ENCODE measurements around the gene PTPN9. TPM values are rescaled to one million over a fixed set of nuclear protein-coding genes. Genes with fewer than 3 reads are reported as not detected.

PTPN9 gene
- total and polyA plus RNA-seq, 7 experiments from 2014 or later, result 11.2 to 35.6 (median 15.7) TPM

DNA sequence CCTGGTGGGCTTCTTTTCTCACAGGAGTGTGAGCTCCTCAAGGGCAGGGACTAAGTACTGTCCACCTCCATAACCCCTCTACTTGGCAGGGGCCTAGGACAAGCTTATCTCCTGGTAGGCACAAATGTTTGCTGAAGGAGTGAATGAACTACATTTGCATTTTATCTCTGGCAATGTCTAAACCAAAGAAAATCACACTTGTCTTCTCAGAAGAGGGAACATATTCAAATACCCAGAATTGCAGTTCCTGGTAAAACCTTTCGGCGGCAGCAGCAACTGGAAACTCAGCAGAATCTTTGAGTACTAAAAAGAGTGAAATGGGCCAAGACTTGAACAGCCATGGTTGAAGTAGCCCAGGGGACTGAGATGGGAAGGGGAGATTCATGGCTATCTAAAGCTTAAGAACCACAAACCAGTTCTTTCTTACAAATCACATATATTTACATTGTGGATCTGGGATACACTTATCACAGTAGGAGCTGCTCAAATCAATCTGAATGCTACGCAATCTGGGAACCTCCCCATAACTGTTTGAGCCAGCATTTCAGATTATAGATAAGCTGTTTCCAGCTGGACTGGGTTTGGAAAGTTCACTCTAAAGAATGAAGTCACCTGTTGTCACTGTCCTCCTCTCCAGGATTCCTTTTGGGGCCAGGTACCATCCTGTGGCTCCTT, 18.7 kb upstream of the PTPN9 start:
- POLR2A ChIA-PET, result interaction anchor here (1.0 to 2.4 kb wide), 5 partner anchors 9 to 43 kb away, joined by 3 to 6 read pairs (median 3); partner anchors contain the start of gene SNUPN
- peak in 7 of 9 donors; percentile 7 to 39 (median 26) for DNase-seq
- Histone ChIP-seq H3K27me3 (ENCODE audit: control insufficient read depth in 2 of 2, insufficient read depth in 2 of 2, low read length in 2 of 2) (no peaks in the 10 kb centered on the region), H3K9me3 (ENCODE audit: control insufficient read depth in 2 of 3, low read length in 3 of 3) (no peaks in the 10 kb centered on the region), H3K36me3 (ENCODE audit: control insufficient read depth in 2 of 3, insufficient read depth in 3 of 3, low read length in 3 of 3) (peaks cover 0 to 72% (median 0%) of the 10 kb centered on the region in 3 experiments), H3K27ac (ENCODE audit: low read depth, low read length) (peak overlapping the region; percentile 24), H3K4me3 (ENCODE audit: low read length) (no peak overlapping the region), H3K4me1 (ENCODE audit: control insufficient read depth in 2 of 2, insufficient read depth in 2 of 2, low read length in 2 of 2) (peaks cover 11 to 13% of the 10 kb centered on the region in 2 donors)
- Mint-ChIP-seq H3K4me1 (peaks cover 16 to 40% (median 25%) of the 10 kb centered on the region in 7 donors), H3K36me3 (peaks cover 6 to 57% (median 34%) of the 10 kb centered on the region in 5 donors), H3K4me3 (peak overlapping the region in 3 of 10 donors; percentile 6 to 86 (median 14)), H3K27me3 (no peaks in the 10 kb centered on the region), H3K9me3 (no peaks in the 10 kb centered on the region), H3K27ac (peak overlapping the region in 7 of 9 donors; percentile 2 to 92 (median 54))
- CTCF ChIA-PET, result interaction anchor here (0.6 to 3.9 kb wide), 5 partner anchors 9 to 49 kb away, joined by 3 to 26 read pairs (median 3); partner anchors contain the start of gene IMP3
- intact Hi-C loops (cut with micrococcal nuclease), result loop anchor here (1.0 kb wide), 2 partner anchors 27 to 43 kb away; partner anchors contain the start of gene SNUPN (in 1 of the 2)
- ATAC-seq, result no peak

DNA sequence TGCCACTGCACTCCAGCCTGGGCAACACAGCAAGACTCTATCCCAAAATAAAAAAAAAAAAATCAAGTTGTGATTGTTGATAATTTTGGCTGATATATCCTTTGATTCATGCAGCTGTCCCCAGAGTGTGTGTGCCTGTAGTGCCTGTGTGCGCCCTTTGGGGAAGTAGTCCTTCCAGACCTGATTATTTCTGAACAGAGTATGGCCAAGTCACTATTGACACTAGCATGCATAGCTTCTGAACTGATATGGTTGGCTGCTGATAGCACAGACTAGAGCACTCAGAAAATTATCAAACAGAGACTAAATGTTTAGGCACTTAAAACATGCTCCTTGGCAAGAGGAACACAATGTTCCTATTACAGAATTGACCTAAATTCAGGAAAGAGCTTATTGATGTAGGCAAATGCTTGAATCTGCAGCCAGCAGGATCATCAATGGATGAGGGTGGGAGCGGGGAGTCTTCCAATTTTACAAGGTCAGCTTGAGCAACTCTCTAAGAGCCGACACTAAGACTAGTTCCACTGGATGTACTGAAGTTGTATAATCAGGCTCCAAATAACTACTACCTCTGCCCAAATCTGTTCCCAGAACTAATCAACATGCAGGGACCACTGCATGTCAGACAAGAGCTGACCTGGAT, 17.7 kb upstream of the PTPN9 start:
- no peak overlapping the region for H3K4me3 ChIP-seq (ENCODE audit: low read length)
- DNase-seq (no peak), ATAC-seq (no peak)
- H3K36me3 ChIP-seq (ENCODE audit: control insufficient read depth in 2 of 3, insufficient read depth in 3 of 3, low read length in 3 of 3), result peaks cover 0 to 72% (median 0%) of the 10 kb centered on the region in 3 experiments
- no peaks in the 10 kb centered on the region for H3K9me3 Mint-ChIP-seq
- ChIA-PET POLR2A (interaction anchor here (0.6 to 2.4 kb wide), 5 partner anchors 10 to 216 kb away, joined by 3 to 6 read pairs (median 3); partner anchors contain the start of gene SNUPN), CTCF (interaction anchor here (0.6 to 3.9 kb wide), 5 partner anchors 9 to 44 kb away, joined by 3 to 26 read pairs (median 3); partner anchors contain the start of gene IMP3)
- peaks cover 6 to 59% (median 38%) of the 10 kb centered on the region in 5 donors for H3K36me3 Mint-ChIP-seq
- no peak overlapping the region for H3K27ac ChIP-seq (ENCODE audit: low read depth, low read length)
- H3K4me1 ChIP-seq (ENCODE audit: control insufficient read depth in 2 of 2, insufficient read depth in 2 of 2, low read length in 2 of 2), result peaks cover 11 to 13% of the 10 kb centered on the region in 2 donors
- no peaks in the 10 kb centered on the region for H3K9me3 ChIP-seq (ENCODE audit: control insufficient read depth in 2 of 3, low read length in 3 of 3)
- H3K27me3 ChIP-seq (ENCODE audit: control insufficient read depth in 2 of 2, insufficient read depth in 2 of 2, low read length in 2 of 2), result no peaks in the 10 kb centered on the region
- intact Hi-C loops (cut with micrococcal nuclease), result loop anchor here (1.0 kb wide), 2 partner anchors 28 to 44 kb away; partner anchors contain the start of gene SNUPN (in 1 of the 2)
- H3K27me3 Mint-ChIP-seq, result no peaks in the 10 kb centered on the region
- H3K4me1 Mint-ChIP-seq, result peaks cover 16 to 40% (median 26%) of the 10 kb centered on the region in 7 donors
- peak overlapping the region in 2 of 10 donors; percentile 71 to 86 for H3K4me3 Mint-ChIP-seq
- peak overlapping the region in 4 of 9 donors; percentile 2 to 92 (median 23) for H3K27ac Mint-ChIP-seq

DNA sequence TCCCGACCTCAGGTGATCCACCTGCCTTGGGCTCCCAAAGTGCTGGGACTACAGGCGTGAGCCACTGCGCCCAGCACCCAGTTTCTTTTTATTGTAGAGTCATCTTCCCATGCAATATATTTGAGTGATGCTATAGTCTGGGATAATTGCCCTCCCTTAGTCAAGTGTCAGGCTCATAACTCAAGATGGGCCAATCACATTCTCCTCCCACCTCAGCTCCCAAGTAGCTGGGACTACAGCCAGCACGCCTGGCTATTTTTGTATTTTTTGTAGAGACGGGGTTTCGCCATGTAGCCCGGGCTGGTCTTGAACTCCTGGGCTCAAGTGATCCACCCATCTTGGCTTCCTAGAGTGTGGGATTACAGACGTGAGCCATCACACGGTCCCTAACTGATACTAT, 15.2 kb upstream of the PTPN9 start:
- no peaks in the 10 kb centered on the region for H3K27me3 Mint-ChIP-seq
- peaks cover 11 to 13% of the 10 kb centered on the region in 2 donors for H3K4me1 ChIP-seq (ENCODE audit: control insufficient read depth in 2 of 2, insufficient read depth in 2 of 2, low read length in 2 of 2)
- CTCF ChIA-PET, result no interaction called here
- peaks cover 16 to 52% (median 31%) of the 10 kb centered on the region in 7 donors for H3K4me1 Mint-ChIP-seq
- H3K4me3 ChIP-seq (ENCODE audit: low read length), result no peak overlapping the region
- no peaks in the 10 kb centered on the region for H3K27me3 ChIP-seq (ENCODE audit: control insufficient read depth in 2 of 2, insufficient read depth in 2 of 2, low read length in 2 of 2)
- peaks cover 6 to 52% (median 35%) of the 10 kb centered on the region in 5 donors for H3K36me3 Mint-ChIP-seq
- intact Hi-C loops (cut with micrococcal nuclease), result no loop called here
- H3K27ac ChIP-seq (ENCODE audit: low read depth, low read length), result no peak overlapping the region
- H3K36me3 ChIP-seq (ENCODE audit: control insufficient read depth in 2 of 3, insufficient read depth in 3 of 3, low read length in 3 of 3), result peaks cover 0 to 54% (median 0%) of the 10 kb centered on the region in 3 experiments
- H3K4me3 Mint-ChIP-seq, result no peak overlapping the region
- DNase-seq, result no peak
- no peaks in the 10 kb centered on the region for H3K9me3 ChIP-seq (ENCODE audit: control insufficient read depth in 2 of 3, low read length in 3 of 3)
- peak overlapping the region in 1 of 9 donors; percentile 26 for H3K27ac Mint-ChIP-seq
- POLR2A ChIA-PET, result no interaction called here
- ATAC-seq, result no peak
- no peaks in the 10 kb centered on the region for H3K9me3 Mint-ChIP-seq

DNA sequence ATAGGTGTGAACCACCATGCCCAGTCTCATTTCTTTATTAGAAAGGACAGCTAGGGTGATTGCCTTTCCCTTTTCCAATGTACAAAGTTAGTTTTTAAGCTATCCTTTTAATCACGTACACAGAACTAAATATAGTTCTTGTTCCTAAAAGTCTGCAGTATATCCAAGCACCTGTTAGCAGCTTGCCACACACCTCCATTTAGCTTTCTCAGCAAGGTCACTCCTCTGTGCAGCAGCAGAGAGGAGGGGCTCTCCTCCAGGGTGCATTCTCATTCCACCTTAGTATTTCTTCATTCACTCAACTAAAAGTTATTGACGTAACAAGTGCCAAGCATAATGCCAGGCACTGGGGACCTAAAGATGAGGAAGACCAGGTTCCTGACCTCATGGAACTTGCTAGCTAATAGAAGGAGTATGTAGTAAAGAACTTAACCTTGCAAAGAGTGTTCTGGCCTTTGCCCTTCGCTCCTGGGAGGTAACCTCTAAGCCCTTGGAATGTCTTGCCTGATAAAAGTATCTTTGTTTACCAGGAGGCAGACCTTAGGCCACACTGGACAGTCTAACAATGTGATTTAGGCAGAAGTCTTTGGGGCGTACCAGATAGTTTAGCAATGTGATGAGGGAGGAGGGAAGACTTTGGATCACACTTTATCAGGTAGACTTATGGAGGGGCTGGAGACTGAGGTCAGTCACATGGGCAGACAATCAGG, 12.7 kb upstream of the PTPN9 start:
- no peaks in the 10 kb centered on the region for H3K27me3 ChIP-seq (ENCODE audit: control insufficient read depth in 2 of 2, insufficient read depth in 2 of 2, low read length in 2 of 2)
- Mint-ChIP-seq H3K27ac (no peak overlapping the region), H3K36me3 (peaks cover 6 to 43% (median 23%) of the 10 kb centered on the region in 5 donors), H3K27me3 (no peaks in the 10 kb centered on the region), H3K4me3 (no peak overlapping the region), H3K4me1 (peaks cover 7 to 31% (median 17%) of the 10 kb centered on the region in 7 donors), H3K9me3 (no peaks in the 10 kb centered on the region)
- ATAC-seq (no peak), DNase-seq (no peak)
- no peaks in the 10 kb centered on the region for H3K9me3 ChIP-seq (ENCODE audit: control insufficient read depth in 2 of 3, low read length in 3 of 3)
- no peak overlapping the region for H3K4me3 ChIP-seq (ENCODE audit: low read length)
- peaks cover 0 to 31% (median 0%) of the 10 kb centered on the region in 3 experiments for H3K36me3 ChIP-seq (ENCODE audit: control insufficient read depth in 2 of 3, insufficient read depth in 3 of 3, low read length in 3 of 3)
- H3K27ac ChIP-seq (ENCODE audit: low read depth, low read length), result no peak overlapping the region
- intact Hi-C loops (cut with micrococcal nuclease), result no loop called here
- CTCF ChIA-PET, result no interaction called here
- POLR2A ChIA-PET, result no interaction called here
- H3K4me1 ChIP-seq (ENCODE audit: control insufficient read depth in 2 of 2, insufficient read depth in 2 of 2, low read length in 2 of 2), result no peaks in the 10 kb centered on the region

DNA sequence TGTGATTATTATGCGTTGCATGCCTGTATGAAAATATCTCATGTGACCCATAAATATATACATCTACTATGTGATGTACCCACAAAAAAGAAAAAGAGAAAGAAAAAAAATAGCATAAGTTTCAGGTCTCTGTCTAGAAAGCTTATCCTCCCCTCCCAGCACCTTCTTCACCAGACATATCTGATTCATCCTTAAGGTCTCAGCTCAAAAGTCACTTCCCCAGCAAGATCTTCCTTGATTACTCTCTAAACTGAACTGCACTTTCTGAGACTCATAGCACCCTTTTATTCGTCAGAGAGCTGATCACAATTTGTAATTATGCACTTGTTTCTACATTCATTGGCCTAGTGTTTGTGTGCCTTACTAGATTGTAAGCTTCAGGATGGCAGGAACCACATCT, 11.1 kb upstream of the PTPN9 start:
- no peak overlapping the region for H3K4me3 Mint-ChIP-seq

DNA sequence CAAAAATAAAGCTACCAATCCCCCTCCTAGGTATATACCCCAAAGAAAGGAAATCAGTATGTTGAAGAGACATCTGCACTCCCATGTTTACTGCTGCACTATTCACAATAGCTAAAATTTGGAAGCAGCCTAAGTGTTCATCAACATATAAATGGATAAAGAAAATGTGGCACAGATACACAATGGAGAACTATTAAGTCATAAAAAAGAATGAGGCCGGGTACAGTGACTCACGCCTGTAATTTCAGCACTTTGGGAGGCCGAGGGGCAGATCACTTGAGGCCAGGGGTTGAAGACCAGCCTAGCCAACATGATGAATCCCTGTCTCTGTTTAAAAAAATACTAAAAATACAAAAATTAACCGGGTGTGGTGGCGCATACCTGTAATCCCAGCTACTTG, 10.0 kb upstream of the PTPN9 start:
- Mint-ChIP-seq H3K27ac (peak overlapping the region in 1 of 9 donors; percentile 4), H3K27me3 (no peaks in the 10 kb centered on the region), H3K36me3 (peaks cover 0 to 34% (median 11%) of the 10 kb centered on the region in 5 donors), H3K4me1 (peaks cover 4 to 19% (median 10%) of the 10 kb centered on the region in 7 donors), H3K4me3 (no peak overlapping the region), H3K9me3 (no peaks in the 10 kb centered on the region)
- intact Hi-C loops (cut with micrococcal nuclease), result no loop called here
- POLR2A ChIA-PET, result interaction anchor here (0.6 kb wide), 1 partner anchor 29 kb away, joined by 3 read pairs; no protein-coding TSS in a partner anchor
- Histone ChIP-seq H3K27ac (ENCODE audit: low read depth, low read length) (no peak overlapping the region), H3K27me3 (ENCODE audit: control insufficient read depth in 2 of 2, insufficient read depth in 2 of 2, low read length in 2 of 2) (no peaks in the 10 kb centered on the region), H3K9me3 (ENCODE audit: control insufficient read depth in 2 of 3, low read length in 3 of 3) (no peaks in the 10 kb centered on the region), H3K36me3 (ENCODE audit: control insufficient read depth in 2 of 3, insufficient read depth in 3 of 3, low read length in 3 of 3) (peaks cover 0 to 8% (median 0%) of the 10 kb centered on the region in 3 experiments), H3K4me3 (ENCODE audit: low read length) (no peak overlapping the region), H3K4me1 (ENCODE audit: control insufficient read depth in 2 of 2, insufficient read depth in 2 of 2, low read length in 2 of 2) (no peaks in the 10 kb centered on the region)
- no peak for ATAC-seq
- CTCF ChIA-PET, result no interaction called here
- DNase-seq, result no peak

More for the DNA sequence above, 11.1 kb upstream of the PTPN9 start:
- H3K27ac Mint-ChIP-seq, result peak overlapping the region in 4 of 9 donors; percentile 5 to 32 (median 10)
- H3K36me3 Mint-ChIP-seq, result peaks cover 0 to 35% (median 12%) of the 10 kb centered on the region in 5 donors
- Histone ChIP-seq H3K27ac (ENCODE audit: low read depth, low read length) (no peak overlapping the region), H3K27me3 (ENCODE audit: control insufficient read depth in 2 of 2, insufficient read depth in 2 of 2, low read length in 2 of 2) (no peaks in the 10 kb centered on the region), H3K4me3 (ENCODE audit: low read length) (no peak overlapping the region), H3K36me3 (ENCODE audit: control insufficient read depth in 2 of 3, insufficient read depth in 3 of 3, low read length in 3 of 3) (peaks cover 0 to 16% (median 0%) of the 10 kb centered on the region in 3 experiments), H3K4me1 (ENCODE audit: control insufficient read depth in 2 of 2, insufficient read depth in 2 of 2, low read length in 2 of 2) (no peaks in the 10 kb centered on the region), H3K9me3 (ENCODE audit: control insufficient read depth in 2 of 3, low read length in 3 of 3) (no peaks in the 10 kb centered on the region)
- ATAC-seq (no peak), DNase-seq (no peak)
- POLR2A ChIA-PET, result no interaction called here
- no peaks in the 10 kb centered on the region for H3K9me3 Mint-ChIP-seq
- CTCF ChIA-PET, result interaction anchor here (0.8 kb wide), 1 partner anchor 11 kb away, joined by 5 read pairs; the partner anchor contains the start of gene PTPN9
- peaks cover 4 to 19% (median 10%) of the 10 kb centered on the region in 7 donors for H3K4me1 Mint-ChIP-seq
- H3K27me3 Mint-ChIP-seq, result no peaks in the 10 kb centered on the region
- intact Hi-C loops (cut with micrococcal nuclease), result no loop called here

Data from naive thymus-derived CD4-positive, alpha-beta T cell (primary cell).